Fibroblast of villous mesenchyme (primary cell): ENCODE measurements around the gene AAK1. TPM values are rescaled to one million over a fixed set of nuclear protein-coding genes. Genes with fewer than 3 reads are reported as not detected.

ENCODE experiments used
- DNase-seq: peaks from one replicate; pipeline ENCODE4 v3.0.0-alpha.2; 2010; ENCODE audit warnings: low read depth
- H3K4me3 ChIP-seq: 2 replicates; pipeline ENCODE4 v1.5.1; 2011; ENCODE audit warnings: low read depth, mild to moderate bottlenecking, low read length
- total RNA-seq: library from RNA; depleted of rRNA; stranded (reverse); fragments of >200 nt; gene quantifications from 2 replicates; pipeline ENCODE4 v1.2.3, GENCODE V29; 2012
- TF ChIP-seq, protein P1 (sequence below): IDR thresholded peaks from 2 replicates; pipeline ENCODE4 v1.5.1; 2012; ENCODE audit warnings: low read depth, mild to moderate bottlenecking, low read length; ENCODE audit not compliant: insufficient read depth

Gene AAK1
- total RNA-seq, 1 donor, result 68.2 TPM

DNA sequence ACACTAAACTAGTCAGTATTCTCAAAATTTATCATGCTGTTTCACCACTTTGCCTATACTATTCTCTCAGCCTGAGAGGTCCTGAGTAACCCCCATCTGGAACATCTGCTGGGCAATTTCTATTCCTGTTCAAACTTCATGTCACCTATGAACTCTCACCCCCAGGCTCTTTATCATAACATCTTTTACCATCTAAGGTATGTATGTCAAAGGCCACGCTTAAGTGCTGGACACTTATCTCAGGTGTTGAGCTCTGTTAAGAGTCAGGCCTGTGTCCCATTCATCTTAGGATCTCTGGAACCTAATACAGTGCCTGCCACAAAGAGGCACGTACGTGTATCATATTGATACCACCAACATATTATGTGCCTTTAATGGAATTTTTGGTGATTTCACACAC, 4.9 kb downstream of the AAK1 start:
- TF ChIP-seq, protein P1, sequence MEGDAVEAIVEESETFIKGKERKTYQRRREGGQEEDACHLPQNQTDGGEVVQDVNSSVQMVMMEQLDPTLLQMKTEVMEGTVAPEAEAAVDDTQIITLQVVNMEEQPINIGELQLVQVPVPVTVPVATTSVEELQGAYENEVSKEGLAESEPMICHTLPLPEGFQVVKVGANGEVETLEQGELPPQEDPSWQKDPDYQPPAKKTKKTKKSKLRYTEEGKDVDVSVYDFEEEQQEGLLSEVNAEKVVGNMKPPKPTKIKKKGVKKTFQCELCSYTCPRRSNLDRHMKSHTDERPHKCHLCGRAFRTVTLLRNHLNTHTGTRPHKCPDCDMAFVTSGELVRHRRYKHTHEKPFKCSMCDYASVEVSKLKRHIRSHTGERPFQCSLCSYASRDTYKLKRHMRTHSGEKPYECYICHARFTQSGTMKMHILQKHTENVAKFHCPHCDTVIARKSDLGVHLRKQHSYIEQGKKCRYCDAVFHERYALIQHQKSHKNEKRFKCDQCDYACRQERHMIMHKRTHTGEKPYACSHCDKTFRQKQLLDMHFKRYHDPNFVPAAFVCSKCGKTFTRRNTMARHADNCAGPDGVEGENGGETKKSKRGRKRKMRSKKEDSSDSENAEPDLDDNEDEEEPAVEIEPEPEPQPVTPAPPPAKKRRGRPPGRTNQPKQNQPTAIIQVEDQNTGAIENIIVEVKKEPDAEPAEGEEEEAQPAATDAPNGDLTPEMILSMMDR, result no peak
- no peak overlapping the region for H3K4me3 ChIP-seq
- no peak for DNase-seq

DNA sequence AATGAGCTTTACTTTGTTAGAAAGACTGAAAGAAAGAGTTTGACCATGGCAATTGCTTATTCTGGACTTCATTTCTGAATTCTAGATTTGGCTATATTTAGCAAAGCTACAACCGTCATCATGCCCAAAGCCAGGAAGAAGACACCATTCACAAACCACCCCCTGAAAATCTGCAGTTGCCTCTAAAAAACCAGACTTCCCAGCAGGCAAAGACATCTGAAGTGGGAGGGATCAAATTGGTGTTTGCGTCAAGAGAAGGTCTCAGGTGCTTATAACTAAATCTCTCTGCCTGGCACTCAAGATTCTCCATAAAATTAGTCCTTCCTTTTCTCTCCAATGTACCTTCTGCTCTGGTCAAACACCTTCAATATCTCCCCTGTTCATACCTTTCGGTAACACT, 5.6 kb downstream of the AAK1 start:
- H3K4me3 ChIP-seq, result no peak overlapping the region
- no peak for DNase-seq
- TF ChIP-seq, protein P1, result no peak

DNA sequence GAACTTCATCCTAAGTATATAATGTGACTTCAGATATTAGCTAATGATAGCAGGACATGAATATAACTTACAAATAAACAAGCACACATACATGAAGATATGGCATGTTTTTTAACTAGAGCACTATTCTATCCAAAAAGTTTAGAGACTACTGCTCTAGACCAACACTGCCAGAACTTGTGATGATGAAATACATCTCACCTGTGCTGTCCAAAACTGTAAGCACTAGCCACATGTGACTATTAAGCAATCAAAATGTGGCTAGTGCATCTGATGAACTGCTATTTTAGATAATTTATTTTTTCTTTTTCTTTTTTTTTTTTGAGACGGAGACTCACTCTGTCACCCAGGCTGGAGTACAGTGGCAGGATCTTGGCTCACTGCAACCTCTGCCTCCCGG, 7.1 kb downstream of the AAK1 start:
- DNase-seq, result no peak
- TF ChIP-seq, protein P1, result no peak
- no peak overlapping the region for H3K4me3 ChIP-seq

DNA sequence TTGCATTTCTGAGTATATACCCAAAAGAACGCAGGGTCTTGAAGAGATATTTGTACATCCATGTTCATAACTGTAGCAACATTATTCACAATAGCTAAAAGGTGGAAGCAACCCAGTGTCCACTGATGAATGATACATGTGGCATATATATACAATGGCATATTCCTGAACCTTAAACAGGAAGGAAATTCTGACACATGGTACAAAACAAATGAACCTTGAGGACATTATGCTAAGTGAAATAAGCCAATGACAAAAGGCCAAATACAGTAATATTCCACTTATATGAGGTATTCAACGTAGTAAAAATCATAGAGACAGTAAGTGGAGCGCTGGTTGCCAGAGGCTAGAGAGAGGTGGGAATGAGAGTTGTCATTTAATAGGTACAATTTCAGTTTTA, 8.1 kb downstream of the AAK1 start:
- TF ChIP-seq, protein P1, result no peak
- no peak overlapping the region for H3K4me3 ChIP-seq
- no peak for DNase-seq

DNA sequence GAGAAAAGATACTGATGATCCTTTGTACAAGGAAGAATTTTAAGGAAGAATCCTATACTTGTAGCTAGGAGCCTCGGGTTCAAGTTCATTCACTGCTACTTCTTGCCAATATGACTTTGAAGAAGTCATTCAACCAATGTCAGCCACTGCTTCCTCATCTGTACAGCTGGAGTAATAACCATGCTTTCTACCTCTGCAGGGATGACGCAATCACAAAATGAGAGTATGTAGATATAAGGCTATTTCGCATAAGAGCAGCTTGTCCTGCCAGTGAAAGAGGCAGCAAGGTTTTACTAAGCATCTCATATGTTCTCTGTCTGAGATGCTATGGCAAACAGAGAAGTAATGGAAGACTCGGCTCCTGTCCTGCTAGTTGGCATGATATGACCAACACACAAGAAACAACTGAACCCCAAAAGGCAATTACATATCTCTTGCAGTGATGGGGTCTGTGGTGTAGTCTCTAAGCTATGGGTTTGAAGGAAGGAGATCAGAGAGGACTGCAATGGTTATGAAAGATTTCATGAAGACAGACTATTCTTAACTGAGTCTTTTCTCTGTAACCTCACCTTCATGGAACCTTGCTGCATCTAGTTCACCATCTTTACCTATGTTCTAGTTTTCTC, 9.2 kb downstream of the AAK1 start:
- no peak overlapping the region for H3K4me3 ChIP-seq
- no peak for DNase-seq
- TF ChIP-seq, protein P1, result no peak

DNA sequence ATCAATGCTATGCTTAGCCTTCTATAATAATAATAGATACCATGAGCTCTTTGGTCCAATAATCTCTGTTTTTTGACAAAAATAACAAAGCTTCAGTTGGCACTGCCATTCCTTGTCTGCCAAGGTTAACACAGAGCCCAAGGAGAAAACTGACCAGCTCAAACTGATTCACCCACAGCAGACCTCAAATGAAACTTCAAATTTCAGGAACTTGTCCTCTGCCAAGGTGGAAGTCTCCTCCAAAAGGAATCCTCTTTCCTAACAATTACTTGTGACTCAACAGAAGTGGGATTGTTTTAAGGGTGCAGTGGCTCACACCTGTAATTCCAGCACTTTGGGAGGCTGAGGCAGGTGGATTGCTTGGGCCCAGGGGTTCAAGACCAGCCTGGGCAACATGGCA, 12.1 kb downstream of the AAK1 start:
- no peak for DNase-seq
- H3K4me3 ChIP-seq, result no peak overlapping the region
- TF ChIP-seq, protein P1, result no peak
